IMR-90 (cell line): ENCODE results near the gene KYNU.

Experiments used
- BHLHE40 ChIP-seq: fragments of 150-350 bp; IDR thresholded peaks from 2 replicates; pipeline ENCODE4 v1.6.1; 2016; ENCODE audit warnings: mild to moderate bottlenecking, low read depth, low read length
- CEBPB ChIP-seq: IDR thresholded peaks from 2 replicates; pipeline ENCODE4 v1.6.1; 2012; ENCODE audit warnings: low read depth, low read length, improper control_type of control experiment
- MAZ ChIP-seq: IDR thresholded peaks from 2 replicates; pipeline ENCODE4 v1.6.1; 2012; ENCODE audit warnings: low read depth, mild to moderate bottlenecking, low read length, improper control_type of control experiment, moderate library complexity, borderline replicate concordance
- MXI1 ChIP-seq: IDR thresholded peaks from 2 replicates; pipeline ENCODE4 v1.6.1; 2012; ENCODE audit warnings: low read depth, mild to moderate bottlenecking, low read length, moderate library complexity, borderline replicate concordance
- POLR2A ChIP-seq: IDR thresholded peaks from 2 replicates; pipeline ENCODE4 v1.6.1; 2012; ENCODE audit warnings: mild to moderate bottlenecking, low read depth, low read length
- RAD21 ChIP-seq: IDR thresholded peaks from 2 replicates; pipeline ENCODE4 v1.6.1; 2012; ENCODE audit warnings: low read length, improper control_type of control experiment
- USF2 ChIP-seq: fragments of 150-350 bp; IDR thresholded peaks from 2 replicates; pipeline ENCODE4 v1.6.1; 2017; ENCODE audit warnings: mild to moderate bottlenecking, antibody characterized with exemption, low read length, low read depth
- TF ChIP-seq, protein P1 (sequence below): conservative IDR thresholded peaks from 2 replicates; pipeline ENCODE4 v1.5.1; 2012; ENCODE audit warnings: mild to moderate bottlenecking, low read depth, low read length, improper control_type of control experiment
- TF ChIP-seq, protein P2 (sequence below): fragments of 150-350 bp; IDR thresholded peaks from 2 replicates; pipeline ENCODE4 v1.6.1; 2016; ENCODE audit warnings: low read depth, mild to moderate bottlenecking, low read length, moderate library complexity, borderline replicate concordance

GRCh38 chr2:142842369-142842768 is 35.1 kb upstream of the KYNU start:
- TF ChIP-seq POLR2A (no peak), MXI1 (no peak), CEBPB (no peak), RAD21 (no peak), USF2 (no peak), BHLHE40 (no peak), MAZ (no peak)
- TF ChIP-seq, protein P1, sequence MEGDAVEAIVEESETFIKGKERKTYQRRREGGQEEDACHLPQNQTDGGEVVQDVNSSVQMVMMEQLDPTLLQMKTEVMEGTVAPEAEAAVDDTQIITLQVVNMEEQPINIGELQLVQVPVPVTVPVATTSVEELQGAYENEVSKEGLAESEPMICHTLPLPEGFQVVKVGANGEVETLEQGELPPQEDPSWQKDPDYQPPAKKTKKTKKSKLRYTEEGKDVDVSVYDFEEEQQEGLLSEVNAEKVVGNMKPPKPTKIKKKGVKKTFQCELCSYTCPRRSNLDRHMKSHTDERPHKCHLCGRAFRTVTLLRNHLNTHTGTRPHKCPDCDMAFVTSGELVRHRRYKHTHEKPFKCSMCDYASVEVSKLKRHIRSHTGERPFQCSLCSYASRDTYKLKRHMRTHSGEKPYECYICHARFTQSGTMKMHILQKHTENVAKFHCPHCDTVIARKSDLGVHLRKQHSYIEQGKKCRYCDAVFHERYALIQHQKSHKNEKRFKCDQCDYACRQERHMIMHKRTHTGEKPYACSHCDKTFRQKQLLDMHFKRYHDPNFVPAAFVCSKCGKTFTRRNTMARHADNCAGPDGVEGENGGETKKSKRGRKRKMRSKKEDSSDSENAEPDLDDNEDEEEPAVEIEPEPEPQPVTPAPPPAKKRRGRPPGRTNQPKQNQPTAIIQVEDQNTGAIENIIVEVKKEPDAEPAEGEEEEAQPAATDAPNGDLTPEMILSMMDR: no peak
- TF ChIP-seq, protein P2, sequence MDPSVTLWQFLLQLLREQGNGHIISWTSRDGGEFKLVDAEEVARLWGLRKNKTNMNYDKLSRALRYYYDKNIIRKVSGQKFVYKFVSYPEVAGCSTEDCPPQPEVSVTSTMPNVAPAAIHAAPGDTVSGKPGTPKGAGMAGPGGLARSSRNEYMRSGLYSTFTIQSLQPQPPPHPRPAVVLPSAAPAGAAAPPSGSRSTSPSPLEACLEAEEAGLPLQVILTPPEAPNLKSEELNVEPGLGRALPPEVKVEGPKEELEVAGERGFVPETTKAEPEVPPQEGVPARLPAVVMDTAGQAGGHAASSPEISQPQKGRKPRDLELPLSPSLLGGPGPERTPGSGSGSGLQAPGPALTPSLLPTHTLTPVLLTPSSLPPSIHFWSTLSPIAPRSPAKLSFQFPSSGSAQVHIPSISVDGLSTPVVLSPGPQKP: no peak
